A673 (cell line): ENCODE data around the gene KLK3.

ENCODE experiments used
- CTCF ChIP-seq: fragments of 300-800, 200-600 bp; sonication (generic); conservative IDR thresholded peaks from 2 replicates; pipeline ENCODE4 v1.5.1; 2017; ENCODE audit warnings: low read depth, mild to moderate bottlenecking, antibody characterized with exemption, low read length, moderate library complexity, mixed read lengths
- EZH2 ChIP-seq: fragments of 200-600 bp; sonication (generic); IDR thresholded peaks from 2 replicates; pipeline ENCODE4 v1.6.1; 2017; ENCODE audit warnings: borderline replicate concordance, low read depth, mild to moderate bottlenecking, mixed read lengths, antibody characterized with exemption, low read length; ENCODE audit not compliant: poor library complexity, severe bottlenecking

GRCh38 chr19:50889638-50890037 is 34.9 kb downstream of the KLK3 start:
- no peak for TF ChIP-seq CTCF
- no peak for TF ChIP-seq EZH2
